ENCODE measurements around the gene AKAP6. TPM values are rescaled to one million over a fixed set of nuclear protein-coding genes. Genes with fewer than 3 reads are reported as not detected.

AKAP6 gene
- total RNA-seq, 1 donor from 2014 or later: 4.7 TPM

- Mint-ChIP-seq H3K9me3 (no peaks in the 10 kb centered on the region), H3K4me1 (ENCODE audit: unreplicated experiment) (peaks cover 11% of the 10 kb centered on the region), H3K27me3 (no peaks in the 10 kb centered on the region), H3K4me3 (no peak overlapping the region), H3K36me3 (no peaks in the 10 kb centered on the region), H3K27ac (no peak overlapping the region)
- no peak for DNase-seq (ENCODE audit: extremely low spot score, unreplicated experiment)
- no peak for TF ChIP-seq CTCF (conservative IDR thresholded peaks at IDR 0.05)
Measured at GRCh38 chr14:32702088-32702487, 373.0 kb downstream of the AKAP6 start.

- Mint-ChIP-seq H3K9me3 (no peaks in the 10 kb centered on the region), H3K4me3 (no peak overlapping the region), H3K27ac (no peak overlapping the region), H3K27me3 (no peaks in the 10 kb centered on the region), H3K4me1 (ENCODE audit: unreplicated experiment) (peaks cover 11% of the 10 kb centered on the region), H3K36me3 (no peaks in the 10 kb centered on the region)
- no peak for TF ChIP-seq CTCF (conservative IDR thresholded peaks at IDR 0.05)
- DNase-seq (ENCODE audit: extremely low spot score, unreplicated experiment): no peak
Measured at GRCh38 chr14:32702562-32702961, 373.5 kb downstream of the AKAP6 start.

GRCh38 chr14:32703183-32703621, 374.1 kb downstream of the AKAP6 start:
- Mint-ChIP-seq H3K4me1 (ENCODE audit: unreplicated experiment) (peaks cover 11% of the 10 kb centered on the region), H3K9me3 (no peaks in the 10 kb centered on the region), H3K4me3 (no peak overlapping the region), H3K36me3 (no peaks in the 10 kb centered on the region), H3K27ac (no peak overlapping the region), H3K27me3 (no peaks in the 10 kb centered on the region)
- TF ChIP-seq CTCF (conservative IDR thresholded peaks at IDR 0.05): no peak
- no peak for DNase-seq (ENCODE audit: extremely low spot score, unreplicated experiment)

- Mint-ChIP-seq H3K9me3 (no peaks in the 10 kb centered on the region), H3K4me1 (ENCODE audit: unreplicated experiment) (peaks cover 24% of the 10 kb centered on the region), H3K4me3 (no peak overlapping the region), H3K27me3 (no peaks in the 10 kb centered on the region), H3K27ac (no peak overlapping the region), H3K36me3 (no peaks in the 10 kb centered on the region)
- TF ChIP-seq CTCF (conservative IDR thresholded peaks at IDR 0.05): no peak
- no peak for DNase-seq (ENCODE audit: extremely low spot score, unreplicated experiment)
Measured at GRCh38 chr14:32706721-32707519, 377.8 kb downstream of the AKAP6 start.

- TF ChIP-seq CTCF (conservative IDR thresholded peaks at IDR 0.05): no peak
- DNase-seq (ENCODE audit: extremely low spot score, unreplicated experiment): no peak
- Mint-ChIP-seq H3K9me3 (no peaks in the 10 kb centered on the region), H3K36me3 (no peaks in the 10 kb centered on the region), H3K4me3 (no peak overlapping the region), H3K4me1 (ENCODE audit: unreplicated experiment) (peaks cover 20% of the 10 kb centered on the region), H3K27me3 (no peaks in the 10 kb centered on the region), H3K27ac (no peak overlapping the region)
Measured at GRCh38 chr14:32707742-32708500, 378.8 kb downstream of the AKAP6 start.
